Subcutaneous adipose tissue (tissue), 4 donors: Measurements from ENCODE around the gene TGFBR1. TPM values are rescaled to one million over a fixed set of nuclear protein-coding genes. Genes with fewer than 3 reads are reported as not detected.

Experiments used
- CTCF ChIP-seq: fragments of 450-650 bp; IDR thresholded peaks from one replicate; pipeline ENCODE4 v1.5.1; 2016; ENCODE audit warnings: low read depth, mild to moderate bottlenecking, control low read depth, antibody characterized with exemption, moderate library complexity
- total RNA-seq, 4 donors: library from RNA; depleted of rRNA; stranded (reverse); fragments of >200 nt; gene quantifications; one replicate each; pipeline ENCODE4 v1.1.0, GENCODE V29; 2016

The TGFBR1 gene
- total RNA-seq, 4 donors from 2014 or later: 32.0 to 50.7 (median 36.7) TPM

GRCh38 chr9:99092643-99093491 lies 12.0 kb upstream of the TGFBR1 start:
- TF ChIP-seq CTCF: no peak

- no peak for TF ChIP-seq CTCF
Measured at GRCh38 chr9:99093492-99093791, 11.5 kb upstream of the TGFBR1 start.

GRCh38 chr9:99095565-99095964 lies 9.3 kb upstream of the TGFBR1 start:
- TF ChIP-seq CTCF: no peak

- TF ChIP-seq CTCF: no peak
Measured at GRCh38 chr9:99096409-99096808, 8.5 kb upstream of the TGFBR1 start.

- no peak for TF ChIP-seq CTCF
Measured at GRCh38 chr9:99101271-99101670, 3.6 kb upstream of the TGFBR1 start.

- no peak for TF ChIP-seq CTCF
Measured at GRCh38 chr9:99101812-99102211, 3.1 kb upstream of the TGFBR1 start.

- TF ChIP-seq CTCF: no peak
Measured at GRCh38 chr9:99103054-99103895, 1.6 kb upstream of the TGFBR1 start.
